Endothelial cell of umbilical vein (primary cell): Measurements from ENCODE around the gene FCMR. TPM values are rescaled to one million over a fixed set of nuclear protein-coding genes. Genes with fewer than 3 reads are reported as not detected.

Experiments
- BruUV-seq: library from RNA; stranded (reverse); fragments of 400-500 nt; replicated peaks from 2 replicates; lab custom pipeline; 2021; lab: Mats Ljungman, UMichigan
- CTCF ChIA-PET: fragments of 300-600, 350-600 bp; sonication (Branson Sonifier 250); formaldehyde crosslinking; loops from one replicate; lab custom pipeline; 2021; ENCODE audit warnings: antibody characterized with exemption, inconsistent platforms; lab: Charles Lee
- POLR2A ChIA-PET: fragments of 300-600, 350-600 bp; sonication (Branson Sonifier 250); formaldehyde crosslinking; loops from one replicate; lab custom pipeline; 2021; ENCODE audit warnings: antibody characterized with exemption, inconsistent platforms; lab: Charles Lee
- DNase-seq: peaks from one replicate; pipeline ENCODE4 v3.0.0-alpha.2; 2011; ENCODE audit warnings: low read depth, low spot score
- FAIRE-seq: peaks from 2 replicates; lab custom pipeline; 2011; peaks lifted over from hg19 to GRCh38; lab: Jason Lieb, UNC
- H2AFZ ChIP-seq: 2 replicates; pipeline ENCODE4 v1.6.0; 2012; ENCODE audit warnings: low read depth, low read length, control low read depth, inconsistent platforms
- H3K27ac ChIP-seq: 2 replicates; pipeline ENCODE4 v1.5.1; 2011; ENCODE audit warnings: low read depth, mild to moderate bottlenecking, control low read depth, low read length, moderate library complexity; ENCODE audit not compliant: insufficient read depth
- H3K27me3 ChIP-seq, 2 experiments: 2 replicates each; pipeline versions ENCODE4 v1.6.0 to v1.6.1; 2011; ENCODE audit warnings: low read length in 2 of 2, mixed read lengths in 1 of 2; ENCODE audit not compliant: control insufficient read depth in 2 of 2, insufficient read depth in 2 of 2
- H3K36me3 ChIP-seq, 2 experiments: 2 replicates in 1 of 2; 3 replicates in 1 of 2; pipeline ENCODE4 v1.5.1; 2011; ENCODE audit warnings: low read length in 2 of 2, mild to moderate bottlenecking in 1 of 2, moderate library complexity in 1 of 2; ENCODE audit not compliant: control insufficient read depth in 2 of 2, insufficient read depth in 2 of 2; ENCODE audit errors: extremely low read depth in 1 of 2
- H3K4me1 ChIP-seq: 3 replicates; pipeline ENCODE4 v1.5.1; 2011; ENCODE audit warnings: mild to moderate bottlenecking, low read length; ENCODE audit not compliant: control insufficient read depth, insufficient read depth; ENCODE audit errors: extremely low read depth
- H3K4me2 ChIP-seq: 2 replicates; pipeline ENCODE4 v1.6.1; 2011; ENCODE audit warnings: low read length, control low read depth, mixed read lengths; ENCODE audit not compliant: insufficient read depth
- H3K4me3 ChIP-seq, 3 experiments: fragments of 200-600 bp in 1 of 3; sonication (generic), shearing (Covaris generic) in 1 of 3; replicated peaks in 1 of 3; 2 replicates each; pipeline ENCODE4 v1.5.1; 2011 to 2016; ENCODE audit warnings: control low read depth in 3 of 3, low read length in 3 of 3, mild to moderate bottlenecking in 2 of 3, inconsistent platforms in 1 of 3, low read depth in 1 of 3, moderate library complexity in 1 of 3; ENCODE audit not compliant: insufficient read depth in 1 of 3
- H3K79me2 ChIP-seq: 2 replicates; pipeline ENCODE4 v1.6.0; 2012; ENCODE audit warnings: low read length, inconsistent platforms; ENCODE audit not compliant: control insufficient read depth, insufficient read depth
- H3K9ac ChIP-seq: replicated peaks from 2 replicates; pipeline ENCODE3; 2011; ENCODE audit warnings: low read length, control low read depth; ENCODE audit not compliant: insufficient read depth; ENCODE audit errors: extremely low read depth
- H3K9me1 ChIP-seq: replicated peaks from 3 replicates; pipeline ENCODE4 v1.6.0; 2011; ENCODE audit warnings: mild to moderate bottlenecking, low read length; ENCODE audit not compliant: control insufficient read depth, insufficient read depth; ENCODE audit errors: extremely low read depth
- H3K9me3 ChIP-seq: replicated peaks from 2 replicates; pipeline ENCODE4 v1.5.1; 2012; ENCODE audit warnings: low read length, inconsistent platforms; ENCODE audit not compliant: control insufficient read depth, insufficient read depth
- H4K20me1 ChIP-seq: replicated peaks from 2 replicates; pipeline ENCODE3; 2011; ENCODE audit warnings: mild to moderate bottlenecking, low read length; ENCODE audit not compliant: control insufficient read depth, insufficient read depth; ENCODE audit errors: extremely low read depth
- CTCF ChIP-seq, 2 donors: IDR thresholded peaks; 1 replicate in 1 of 2; 2 replicates in 1 of 2; pipeline ENCODE4 v1.5.1; 2011; ENCODE audit warnings: low read length in 2 of 2, mild to moderate bottlenecking in 2 of 2, moderate library complexity in 2 of 2, control low read depth in 1 of 2, inconsistent platforms in 1 of 2, low read depth in 1 of 2; ENCODE audit not compliant: insufficient read depth in 1 of 2; ENCODE audit errors: extremely low read depth in 1 of 2
- EZH2 ChIP-seq: IDR thresholded peaks from 2 replicates; pipeline ENCODE4 v1.6.1; 2012; ENCODE audit warnings: borderline replicate concordance, low read depth, mild to moderate bottlenecking, moderate library complexity, low read length, inconsistent platforms; ENCODE audit not compliant: severe bottlenecking
- JUN ChIP-seq: IDR thresholded peaks from 2 replicates; pipeline ENCODE4 v1.6.1; 2011; ENCODE audit warnings: borderline replicate concordance, low read depth; ENCODE audit not compliant: insufficient read length, insufficient read depth
- MAX ChIP-seq: IDR thresholded peaks from 2 replicates; pipeline ENCODE4 v1.6.1; 2011; ENCODE audit not compliant: insufficient read depth, insufficient read length
- MYC ChIP-seq: IDR thresholded peaks from one replicate; pipeline ENCODE4 v1.6.1; 2011; ENCODE audit warnings: mild to moderate bottlenecking, low read depth, low read length
- POLR2A ChIP-seq: IDR thresholded peaks from 2 replicates; pipeline ENCODE4 v1.6.1; 2012; ENCODE audit warnings: low read depth, mild to moderate bottlenecking, control low read depth, low read length
- POLR2AphosphoS5 ChIP-seq: IDR thresholded peaks from 2 replicates; pipeline ENCODE4 v1.6.1; 2012; ENCODE audit warnings: low read depth, mild to moderate bottlenecking, control low read depth, low read length, moderate library complexity; ENCODE audit not compliant: insufficient read depth
- dilution Hi-C: fragments of 300-500 bp; cut with MboI; formaldehyde crosslinking; loops from one replicate; pipeline ENCODE4 v1.15.0; 2019; ENCODE audit warnings: low sequenced_read_pairs; ENCODE audit not compliant: extremely low pct_ligation_motif_present
- intact Hi-C: fragments of 100-400 bp; cut with micrococcal nuclease; formaldehyde crosslinking; loops from one replicate; pipeline ENCODE4 v1.10.0; 2022
- polyA plus RNA-seq, 4 experiments: library from polyadenylated mRNA; depleted of rRNA in 3 of 4; stranded (reverse) in 3 of 4; unstranded in 1 of 4; fragments of >200 nt; gene quantifications; 2 replicates each; pipeline versions ENCODE4 v1.2.1 to v1.2.3, GENCODE V29; 2011 to 2012; ENCODE audit warnings: missing spikeins in 1 of 4
- total RNA-seq: library from RNA; stranded (reverse); gene quantifications from 2 replicates; pipeline ENCODE4 v1.2.3, GENCODE V29; 2021

Gene FCMR
- total and polyA plus RNA-seq, 2 donors (not counting 3 experiments of a cell fraction or from before 2014, with no cell fraction given), result not detected

GRCh38 chr1:206915030-206915735 is 6.6 kb downstream of the FCMR start:
- Histone ChIP-seq H3K9ac (no peak overlapping the region), H3K79me2 (no peaks in the 10 kb centered on the region), H3K27me3 (peaks cover 14 to 16% of the 10 kb centered on the region in 2 experiments), H2AFZ (no peak overlapping the region), H3K4me2 (no peak overlapping the region), H3K4me3 (no peak overlapping the region), H3K36me3 (no peaks in the 10 kb centered on the region), H4K20me1 (no peaks in the 10 kb centered on the region), H3K9me1 (no peaks in the 10 kb centered on the region), H3K9me3 (no peaks in the 10 kb centered on the region), H3K4me1 (no peaks in the 10 kb centered on the region), H3K27ac (no peak overlapping the region)
- TF ChIP-seq MYC (no peak), POLR2AphosphoS5 (no peak)
- dilution Hi-C loops, result no loop called here
- DNase-seq (no peak), FAIRE-seq (no peak)
- intact Hi-C loops, result loop anchor here (10.0 kb wide), 1 partner anchor 420 kb away; no protein-coding TSS in a partner anchor
- ChIA-PET POLR2A (no interaction called here), CTCF (interaction anchor here (1.6 kb wide), 1 partner anchor 180 kb away, joined by 3 read pairs; no protein-coding TSS in a partner anchor)
- BruUV-seq, result no TSS peak

GRCh38 chr1:206913766-206914537 is 7.8 kb downstream of the FCMR start:
- Histone ChIP-seq H3K9ac (no peak overlapping the region), H2AFZ (no peak overlapping the region), H3K79me2 (no peaks in the 10 kb centered on the region), H3K9me3 (no peaks in the 10 kb centered on the region), H3K4me3 (no peak overlapping the region), H3K27ac (no peak overlapping the region), H3K9me1 (no peaks in the 10 kb centered on the region), H3K36me3 (no peaks in the 10 kb centered on the region), H3K27me3 (peaks cover 24 to 28% of the 10 kb centered on the region in 2 experiments), H3K4me1 (no peaks in the 10 kb centered on the region), H4K20me1 (no peaks in the 10 kb centered on the region), H3K4me2 (no peak overlapping the region)
- CTCF ChIA-PET, result interaction anchor here (1.9 to 3.6 kb wide), 4 partner anchors 8 to 283 kb away, joined by 13 to 64 read pairs (median 46); partner anchors contain the start of gene FCMR
- FAIRE-seq (no peak), DNase-seq (no peak)
- intact Hi-C loops, result loop anchor here (10.0 kb wide), 1 partner anchor 419 kb away; no protein-coding TSS in a partner anchor
- POLR2A ChIA-PET, result no interaction called here
- dilution Hi-C loops, result no loop called here
- no TSS peak for BruUV-seq
- TF ChIP-seq EZH2 (no peak), POLR2A (no peak), MAX (no peak), JUN (no peak), CTCF (IDR thresholded peaks at IDR 0.05; ENCODE audit: extremely low read depth in 1 of 2, insufficient read depth in 1 of 2, low read depth in 1 of 2, low read length in 2 of 2) (no peak)
